ENCODE data around the gene TRMT11.

TRMT11 gene

GRCh38 chr6:125986301-125987025, at the start of gene TRMT11:
TRMT11 (plus strand) TSS chr6:125986540; CDS start chr6:125986551, 11 bp downstream.
- TF ChIP-seq, protein P1, sequence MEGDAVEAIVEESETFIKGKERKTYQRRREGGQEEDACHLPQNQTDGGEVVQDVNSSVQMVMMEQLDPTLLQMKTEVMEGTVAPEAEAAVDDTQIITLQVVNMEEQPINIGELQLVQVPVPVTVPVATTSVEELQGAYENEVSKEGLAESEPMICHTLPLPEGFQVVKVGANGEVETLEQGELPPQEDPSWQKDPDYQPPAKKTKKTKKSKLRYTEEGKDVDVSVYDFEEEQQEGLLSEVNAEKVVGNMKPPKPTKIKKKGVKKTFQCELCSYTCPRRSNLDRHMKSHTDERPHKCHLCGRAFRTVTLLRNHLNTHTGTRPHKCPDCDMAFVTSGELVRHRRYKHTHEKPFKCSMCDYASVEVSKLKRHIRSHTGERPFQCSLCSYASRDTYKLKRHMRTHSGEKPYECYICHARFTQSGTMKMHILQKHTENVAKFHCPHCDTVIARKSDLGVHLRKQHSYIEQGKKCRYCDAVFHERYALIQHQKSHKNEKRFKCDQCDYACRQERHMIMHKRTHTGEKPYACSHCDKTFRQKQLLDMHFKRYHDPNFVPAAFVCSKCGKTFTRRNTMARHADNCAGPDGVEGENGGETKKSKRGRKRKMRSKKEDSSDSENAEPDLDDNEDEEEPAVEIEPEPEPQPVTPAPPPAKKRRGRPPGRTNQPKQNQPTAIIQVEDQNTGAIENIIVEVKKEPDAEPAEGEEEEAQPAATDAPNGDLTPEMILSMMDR (IDR thresholded peaks at IDR 0.05): no peak
- Histone ChIP-seq H3K36me3 (peaks cover 14% of the 10 kb centered on the region), H3K4me3 (ENCODE audit: low read depth in 1 of 2, low read length in 1 of 2) (peak within 1 kb of the TSS; percentile 67 to 70), H3K27ac (no peak within 1 kb of the TSS), H3K27me3 (peaks cover 13% of the 10 kb centered on the region), H3K9me3 (no peaks in the 10 kb centered on the region), H3K4me1 (ENCODE audit: control insufficient read depth in 1 of 2, insufficient read depth in 1 of 2, low read depth in 1 of 2, low read length in 1 of 2) (peaks cover 14 to 18% of the 10 kb centered on the region in 2 experiments)

DNA sequence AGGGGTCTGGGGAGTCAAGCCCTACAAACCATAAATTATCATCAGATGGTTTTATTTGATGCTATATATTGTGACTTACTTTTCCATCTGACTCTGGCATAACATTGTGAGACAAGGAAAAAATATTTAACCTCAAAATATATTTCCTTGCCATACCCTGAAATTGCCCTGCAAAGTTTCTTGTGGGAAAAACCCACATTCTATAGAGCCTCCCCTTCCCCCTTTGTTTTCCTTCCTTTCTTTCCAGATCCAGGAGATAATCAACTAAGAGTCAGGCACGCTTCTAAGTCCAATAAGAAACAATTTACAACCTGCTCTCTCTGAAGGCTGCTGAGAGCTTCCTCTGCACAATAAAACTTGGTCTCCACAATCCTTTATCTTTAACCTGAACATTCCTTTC, 47.3 kb upstream of the TRMT11 start:
- Histone ChIP-seq H3K27ac (no peak overlapping the region), H3K36me3 (no peaks in the 10 kb centered on the region), H3K27me3 (no peaks in the 10 kb centered on the region), H3K4me3 (ENCODE audit: low read depth in 1 of 2, low read length in 1 of 2) (no peak overlapping the region), H3K9me3 (no peaks in the 10 kb centered on the region), H3K4me1 (ENCODE audit: control insufficient read depth in 1 of 2, insufficient read depth in 1 of 2, low read depth in 1 of 2, low read length in 1 of 2) (peaks cover 0 to 2% of the 10 kb centered on the region in 2 experiments)
- TF ChIP-seq, protein P1 (IDR thresholded peaks at IDR 0.05): no peak

GRCh38 chr6:125939791-125940190, 46.5 kb upstream of the TRMT11 start:
- TF ChIP-seq, protein P1 (IDR thresholded peaks at IDR 0.05): no peak
- Histone ChIP-seq H3K9me3 (no peaks in the 10 kb centered on the region), H3K36me3 (no peaks in the 10 kb centered on the region), H3K27me3 (no peaks in the 10 kb centered on the region), H3K4me3 (ENCODE audit: low read depth in 1 of 2, low read length in 1 of 2) (no peak overlapping the region), H3K4me1 (ENCODE audit: control insufficient read depth in 1 of 2, insufficient read depth in 1 of 2, low read depth in 1 of 2, low read length in 1 of 2) (peaks cover 7 to 10% of the 10 kb centered on the region in 2 experiments), H3K27ac (no peak overlapping the region)

DNA sequence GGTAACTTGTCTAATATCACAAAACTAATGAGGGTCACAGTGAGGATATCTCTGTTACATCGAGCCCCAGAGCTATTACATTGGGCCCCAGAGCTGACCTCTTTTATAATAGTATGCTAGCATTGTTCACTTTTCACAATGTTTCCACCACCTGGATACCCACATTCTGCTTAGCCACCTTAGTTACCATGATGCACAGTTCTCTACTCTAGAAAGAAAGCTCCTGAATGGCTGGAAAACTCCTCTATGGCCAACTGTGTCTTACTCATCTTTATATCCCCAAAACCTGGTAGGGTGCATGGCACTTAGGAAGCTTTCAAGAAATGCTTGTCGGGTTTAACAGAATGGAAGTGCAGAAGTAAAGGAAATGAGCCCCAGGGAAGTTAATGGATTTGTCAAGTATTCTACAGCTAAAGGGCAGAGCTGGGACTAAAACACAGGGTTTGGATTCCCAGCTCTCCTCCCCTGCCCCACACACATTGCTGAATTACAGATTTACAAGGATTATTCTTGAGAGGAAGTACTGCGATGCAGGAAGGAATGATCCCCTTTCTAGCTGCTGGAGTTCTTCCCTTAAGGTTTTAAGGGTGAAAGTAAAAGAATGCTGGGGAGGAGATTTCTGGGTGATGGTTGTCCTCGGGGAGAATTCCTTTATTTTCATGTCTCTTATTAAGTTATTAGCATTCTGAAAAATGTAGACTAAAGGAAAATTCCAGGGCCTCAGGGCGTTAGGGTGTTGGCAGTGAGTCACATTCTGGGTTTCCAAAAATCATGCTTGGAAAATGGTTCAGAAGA, 45.9 kb upstream of the TRMT11 start:
- H3K27ac ChIP-seq: no peak overlapping the region
- no peak overlapping the region for H3K4me3 ChIP-seq (ENCODE audit: low read depth in 1 of 2, low read length in 1 of 2)
- no peaks in the 10 kb centered on the region for H3K9me3 ChIP-seq
- no peaks in the 10 kb centered on the region for H3K27me3 ChIP-seq
- H3K36me3 ChIP-seq: no peaks in the 10 kb centered on the region
- TF ChIP-seq, protein P1 (IDR thresholded peaks at IDR 0.05): no peak
- peaks cover 10 to 12% of the 10 kb centered on the region in 2 experiments for H3K4me1 ChIP-seq (ENCODE audit: control insufficient read depth in 1 of 2, insufficient read depth in 1 of 2, low read depth in 1 of 2, low read length in 1 of 2)

GRCh38 chr6:125942672-125943527, 43.4 kb upstream of the TRMT11 start:
- Histone ChIP-seq H3K9me3 (no peaks in the 10 kb centered on the region), H3K4me3 (ENCODE audit: low read depth in 1 of 2, low read length in 1 of 2) (no peak overlapping the region), H3K27ac (no peak overlapping the region), H3K4me1 (ENCODE audit: control insufficient read depth in 1 of 2, insufficient read depth in 1 of 2, low read depth in 1 of 2, low read length in 1 of 2) (peaks cover 12 to 16% of the 10 kb centered on the region in 2 experiments), H3K36me3 (no peaks in the 10 kb centered on the region), H3K27me3 (no peaks in the 10 kb centered on the region)
- TF ChIP-seq, protein P1 (IDR thresholded peaks at IDR 0.05): no peak

All from neutrophil (primary cell).